ENCODE measurements around the gene LSP1.
A peak's percentile ranks its signal among the peaks of the same experiment; 100 is the strongest.

The LSP1 gene

GRCh38 chr11:1876361-1877063 is 23.6 kb downstream of the LSP1 start:
- Histone ChIP-seq H3K4me1 (ENCODE audit: control insufficient read depth in 5 of 5, insufficient read depth in 5 of 5, low read length in 5 of 5) (peaks cover 3 to 61% (median 53%) of the 10 kb centered on the region in 5 donors), H3K27me3 (ENCODE audit: control insufficient read depth in 5 of 5, insufficient read depth in 4 of 5, low read length in 5 of 5) (peaks cover 2 to 54% (median 23%) of the 10 kb centered on the region in 5 donors), H3K9ac (ENCODE audit: low read length in 5 of 5) (peak overlapping the region in 1 of 5 donors; percentile 62), H3K27ac (ENCODE audit: low read depth, low read length) (peak overlapping the region; percentile 57), H3K36me3 (ENCODE audit: control insufficient read depth in 5 of 5, insufficient read depth in 5 of 5, low read length in 5 of 5) (peaks cover 0 to 2% (median 0%) of the 10 kb centered on the region in 5 donors), H3K4me3 (ENCODE audit: low read depth in 1 of 5, low read length in 5 of 5) (peak overlapping the region in 2 of 5 donors; percentile 24 to 50), H3K9me3 (ENCODE audit: control insufficient read depth in 5 of 5, low read length in 5 of 5) (no peaks in the 10 kb centered on the region)

- no peak overlapping the region for H3K9ac ChIP-seq (ENCODE audit: low read length in 5 of 5)
- peaks cover 3 to 67% (median 62%) of the 10 kb centered on the region in 5 donors for H3K4me1 ChIP-seq (ENCODE audit: control insufficient read depth in 5 of 5, insufficient read depth in 5 of 5, low read length in 5 of 5)
- no peak overlapping the region for H3K4me3 ChIP-seq (ENCODE audit: low read depth in 1 of 5, low read length in 5 of 5)
- peak overlapping the region; percentile 60 for H3K27ac ChIP-seq (ENCODE audit: low read depth, low read length)
- peaks cover 2 to 49% (median 20%) of the 10 kb centered on the region in 5 donors for H3K27me3 ChIP-seq (ENCODE audit: control insufficient read depth in 5 of 5, insufficient read depth in 4 of 5, low read length in 5 of 5)
- no peaks in the 10 kb centered on the region for H3K9me3 ChIP-seq (ENCODE audit: control insufficient read depth in 5 of 5, low read length in 5 of 5)
- peaks cover 0 to 2% (median 0%) of the 10 kb centered on the region in 5 donors for H3K36me3 ChIP-seq (ENCODE audit: control insufficient read depth in 5 of 5, insufficient read depth in 5 of 5, low read length in 5 of 5)
These were observed 24.6 kb downstream of the LSP1 start for GRCh38 chr11:1877211-1878136.

- H3K4me3 ChIP-seq (ENCODE audit: low read depth in 1 of 5, low read length in 5 of 5), result no peak overlapping the region
- H3K27me3 ChIP-seq (ENCODE audit: control insufficient read depth in 5 of 5, insufficient read depth in 4 of 5, low read length in 5 of 5), result peaks cover 2 to 47% (median 16%) of the 10 kb centered on the region in 5 donors
- H3K36me3 ChIP-seq (ENCODE audit: control insufficient read depth in 5 of 5, insufficient read depth in 5 of 5, low read length in 5 of 5), result peaks cover 0 to 5% (median 2%) of the 10 kb centered on the region in 5 donors
- no peaks in the 10 kb centered on the region for H3K9me3 ChIP-seq (ENCODE audit: control insufficient read depth in 5 of 5, low read length in 5 of 5)
- H3K27ac ChIP-seq (ENCODE audit: low read depth, low read length), result peak overlapping the region; percentile 95
- H3K4me1 ChIP-seq (ENCODE audit: control insufficient read depth in 5 of 5, insufficient read depth in 5 of 5, low read length in 5 of 5), result peaks cover 3 to 75% (median 69%) of the 10 kb centered on the region in 5 donors
- H3K9ac ChIP-seq (ENCODE audit: low read length in 5 of 5), result no peak overlapping the region
These were observed 25.5 kb downstream of the LSP1 start for GRCh38 chr11:1878137-1879031.

GRCh38 chr11:1879342-1879940 is 26.6 kb downstream of the LSP1 start:
- peaks cover 3 to 75% (median 69%) of the 10 kb centered on the region in 5 donors for H3K4me1 ChIP-seq (ENCODE audit: control insufficient read depth in 5 of 5, insufficient read depth in 5 of 5, low read length in 5 of 5)
- H3K27ac ChIP-seq (ENCODE audit: low read depth, low read length), result peak overlapping the region; percentile 95
- H3K27me3 ChIP-seq (ENCODE audit: control insufficient read depth in 5 of 5, insufficient read depth in 4 of 5, low read length in 5 of 5), result peaks cover 2 to 43% (median 16%) of the 10 kb centered on the region in 5 donors

GRCh38 chr11:1879941-1880720 is 27.2 kb downstream of the LSP1 start:
- peaks cover 2 to 45% (median 16%) of the 10 kb centered on the region in 5 donors for H3K27me3 ChIP-seq (ENCODE audit: control insufficient read depth in 5 of 5, insufficient read depth in 4 of 5, low read length in 5 of 5)
- peak overlapping the region; percentile 95 for H3K27ac ChIP-seq (ENCODE audit: low read depth, low read length)
- H3K36me3 ChIP-seq (ENCODE audit: control insufficient read depth in 5 of 5, insufficient read depth in 5 of 5, low read length in 5 of 5), result peaks cover 5 to 21% (median 15%) of the 10 kb centered on the region in 5 donors
- H3K9ac ChIP-seq (ENCODE audit: low read length in 5 of 5), result peak overlapping the region in 2 of 5 donors; percentile 47 to 71
- no peaks in the 10 kb centered on the region for H3K9me3 ChIP-seq (ENCODE audit: control insufficient read depth in 5 of 5, low read length in 5 of 5)
- peak overlapping the region in 1 of 5 donors; percentile 5 for H3K4me3 ChIP-seq (ENCODE audit: low read depth in 1 of 5, low read length in 5 of 5)
- peaks cover 3 to 71% (median 64%) of the 10 kb centered on the region in 5 donors for H3K4me1 ChIP-seq (ENCODE audit: control insufficient read depth in 5 of 5, insufficient read depth in 5 of 5, low read length in 5 of 5)

More at GRCh38 chr11:1879342-1879940, 26.6 kb downstream of the LSP1 start:
- H3K4me3 ChIP-seq (ENCODE audit: low read depth in 1 of 5, low read length in 5 of 5), result no peak overlapping the region
- peaks cover 0 to 15% (median 9%) of the 10 kb centered on the region in 5 donors for H3K36me3 ChIP-seq (ENCODE audit: control insufficient read depth in 5 of 5, insufficient read depth in 5 of 5, low read length in 5 of 5)
- H3K9me3 ChIP-seq (ENCODE audit: control insufficient read depth in 5 of 5, low read length in 5 of 5), result no peaks in the 10 kb centered on the region
- H3K9ac ChIP-seq (ENCODE audit: low read length in 5 of 5), result peak overlapping the region in 1 of 5 donors; percentile 71

GRCh38 chr11:1880746-1881441 is 28.0 kb downstream of the LSP1 start:
- Histone ChIP-seq H3K36me3 (ENCODE audit: control insufficient read depth in 5 of 5, insufficient read depth in 5 of 5, low read length in 5 of 5) (peaks cover 9 to 29% (median 23%) of the 10 kb centered on the region in 5 donors), H3K27me3 (ENCODE audit: control insufficient read depth in 5 of 5, insufficient read depth in 4 of 5, low read length in 5 of 5) (peaks cover 2 to 38% (median 15%) of the 10 kb centered on the region in 5 donors), H3K27ac (ENCODE audit: low read depth, low read length) (peak overlapping the region; percentile 95), H3K4me3 (ENCODE audit: low read depth in 1 of 5, low read length in 5 of 5) (peak overlapping the region in 2 of 5 donors; percentile 5 to 15), H3K4me1 (ENCODE audit: control insufficient read depth in 5 of 5, insufficient read depth in 5 of 5, low read length in 5 of 5) (peaks cover 3 to 64% (median 59%) of the 10 kb centered on the region in 5 donors), H3K9ac (ENCODE audit: low read length in 5 of 5) (peak overlapping the region in 4 of 5 donors; percentile 22 to 71 (median 56)), H3K9me3 (ENCODE audit: control insufficient read depth in 5 of 5, low read length in 5 of 5) (no peaks in the 10 kb centered on the region)

GRCh38 chr11:1881442-1882264 is 28.8 kb downstream of the LSP1 start:
- Histone ChIP-seq H3K9me3 (ENCODE audit: control insufficient read depth in 5 of 5, low read length in 5 of 5) (no peaks in the 10 kb centered on the region), H3K4me3 (ENCODE audit: low read depth in 1 of 5, low read length in 5 of 5) (peak overlapping the region in 2 of 5 donors; percentile 18 to 26), H3K9ac (ENCODE audit: low read length in 5 of 5) (peak overlapping the region in 3 of 5 donors; percentile 39 to 71 (median 54)), H3K27me3 (ENCODE audit: control insufficient read depth in 5 of 5, insufficient read depth in 4 of 5, low read length in 5 of 5) (peaks cover 2 to 30% (median 9%) of the 10 kb centered on the region in 5 donors), H3K36me3 (ENCODE audit: control insufficient read depth in 5 of 5, insufficient read depth in 5 of 5, low read length in 5 of 5) (peaks cover 11 to 37% (median 29%) of the 10 kb centered on the region in 5 donors), H3K4me1 (ENCODE audit: control insufficient read depth in 5 of 5, insufficient read depth in 5 of 5, low read length in 5 of 5) (peaks cover 3 to 56% (median 51%) of the 10 kb centered on the region in 5 donors), H3K27ac (ENCODE audit: low read depth, low read length) (peak overlapping the region; percentile 95)

Data from subcutaneous abdominal adipose tissue (tissue), 5 donors.